HEK293T (cell line): ENCODE results near the gene HOXD3.

Source experiments
- FOXA1 ChIP-seq: fragments of 450-650 bp; IDR thresholded peaks from 2 replicates; pipeline ENCODE4 v1.6.1; 2016; ENCODE audit warnings: mild to moderate bottlenecking
- HDGF ChIP-seq: fragments of 450-650 bp; IDR thresholded peaks from 2 replicates; pipeline ENCODE4 v1.6.1; 2017; ENCODE audit warnings: antibody characterized with exemption, borderline replicate concordance
- NFRKB ChIP-seq: fragments of 450-650 bp; IDR thresholded peaks from 2 replicates; pipeline ENCODE4 v1.6.1; 2016; ENCODE audit warnings: mild to moderate bottlenecking, moderate library complexity
- SP1 ChIP-seq: fragments of 450-650 bp; IDR thresholded peaks from 2 replicates; pipeline ENCODE4 v1.6.1; 2017
- TARDBP ChIP-seq: fragments of 450-650 bp; IDR thresholded peaks from 2 replicates; pipeline ENCODE4 v1.6.1; 2016

- TF ChIP-seq NFRKB, result no peak
- TF ChIP-seq FOXA1, result no peak
- TF ChIP-seq SP1, result no peak
- TF ChIP-seq TARDBP, result no peak
- no peak for TF ChIP-seq HDGF
Measured at GRCh38 chr2:176161825-176162626, 4.9 kb downstream of the HOXD3 start.
